ENCODE data around the gene TRAPPC3L.

Gene TRAPPC3L

DNA sequence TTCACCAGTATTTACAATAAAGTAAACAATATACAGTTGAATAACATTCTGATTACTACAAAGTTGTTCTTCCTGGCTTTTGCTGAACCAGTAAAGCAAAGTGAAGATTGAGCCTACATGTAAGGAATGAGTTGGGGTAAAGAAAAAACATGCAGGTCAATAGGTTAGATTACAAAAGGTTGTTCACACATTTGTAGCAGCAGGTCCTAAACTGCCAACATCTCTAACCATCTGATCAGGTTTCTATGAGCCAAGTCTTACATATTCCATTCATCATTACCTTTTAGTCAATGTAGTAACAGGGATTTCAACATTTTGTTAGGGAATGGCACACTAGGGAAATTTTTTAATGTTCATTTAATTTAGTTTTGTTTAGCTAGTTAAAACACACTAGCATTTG lies 93.6 kb downstream of the TRAPPC3L start:
- Mint-ChIP-seq H3K4me1 (ENCODE audit: low read depth) (peaks cover 4% of the 10 kb centered on the region), H3K4me3 (no peak overlapping the region), H3K27ac (no peak overlapping the region), H3K36me3 (no peaks in the 10 kb centered on the region), H3K27me3 (peaks cover 13% of the 10 kb centered on the region), H3K9me3 (ENCODE audit: low read depth) (no peaks in the 10 kb centered on the region)

- Mint-ChIP-seq H3K9me3 (ENCODE audit: low read depth) (no peaks in the 10 kb centered on the region), H3K4me3 (no peak overlapping the region), H3K27ac (no peak overlapping the region), H3K36me3 (no peaks in the 10 kb centered on the region), H3K27me3 (peaks cover 13% of the 10 kb centered on the region), H3K4me1 (ENCODE audit: low read depth) (peaks cover 4% of the 10 kb centered on the region)
These were observed 94.4 kb downstream of the TRAPPC3L start for GRCh38 chr6:116450769-116451740.

DNA sequence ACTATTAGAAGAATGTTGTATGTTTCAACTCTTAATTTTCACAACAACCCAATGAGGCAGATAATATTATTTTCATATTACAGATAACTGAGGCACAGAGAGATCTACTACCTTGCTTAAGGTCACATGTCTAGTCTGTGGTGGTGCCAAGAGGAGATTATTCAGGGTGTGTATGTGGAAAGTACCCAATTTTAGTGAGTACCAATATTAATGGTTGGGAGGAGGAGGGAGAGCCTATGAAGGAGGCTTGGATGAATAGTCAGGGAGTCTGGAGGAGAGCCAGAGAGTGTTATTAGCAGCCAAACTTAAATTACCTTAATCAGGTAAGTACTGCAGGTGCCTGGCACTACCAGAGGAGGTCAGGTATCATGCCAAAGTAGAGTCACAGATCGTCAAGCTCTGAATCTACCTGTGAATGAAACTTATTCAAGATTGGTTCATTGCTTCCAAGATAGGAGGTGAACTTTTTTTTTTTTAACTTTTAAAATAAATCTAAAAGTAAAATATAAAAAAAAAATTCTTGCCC lies 95.2 kb downstream of the TRAPPC3L start:
- H3K4me1 Mint-ChIP-seq (ENCODE audit: low read depth): peaks cover 4% of the 10 kb centered on the region
- no peaks in the 10 kb centered on the region for H3K9me3 Mint-ChIP-seq (ENCODE audit: low read depth)
- H3K27ac Mint-ChIP-seq: no peak overlapping the region
- no peak overlapping the region for H3K4me3 Mint-ChIP-seq
- H3K27me3 Mint-ChIP-seq: peaks cover 13% of the 10 kb centered on the region
- no peaks in the 10 kb centered on the region for H3K36me3 Mint-ChIP-seq

DNA sequence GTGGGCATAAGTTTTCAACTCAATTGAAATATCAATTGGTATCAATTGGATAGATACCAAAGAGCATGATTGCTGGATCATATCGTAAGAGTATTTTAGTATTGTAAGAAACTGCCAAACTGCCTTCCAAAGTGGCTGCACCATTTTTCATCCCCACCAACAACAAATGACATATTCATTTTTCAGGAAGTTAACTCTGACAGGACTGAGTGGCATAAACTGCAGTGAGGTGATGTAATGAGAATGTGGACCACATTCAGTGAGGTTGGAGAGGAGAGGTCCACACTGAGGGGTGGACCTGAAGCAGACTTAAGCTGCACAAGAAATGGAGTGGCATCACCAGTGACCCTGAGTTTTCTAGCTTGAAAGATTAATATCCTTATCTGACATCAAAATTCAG lies 95.9 kb downstream of the TRAPPC3L start:
- Mint-ChIP-seq H3K9me3 (ENCODE audit: low read depth) (no peaks in the 10 kb centered on the region), H3K4me3 (no peak overlapping the region), H3K27me3 (peaks cover 14% of the 10 kb centered on the region), H3K36me3 (no peaks in the 10 kb centered on the region), H3K4me1 (ENCODE audit: low read depth) (peaks cover 4% of the 10 kb centered on the region), H3K27ac (no peak overlapping the region)

DNA sequence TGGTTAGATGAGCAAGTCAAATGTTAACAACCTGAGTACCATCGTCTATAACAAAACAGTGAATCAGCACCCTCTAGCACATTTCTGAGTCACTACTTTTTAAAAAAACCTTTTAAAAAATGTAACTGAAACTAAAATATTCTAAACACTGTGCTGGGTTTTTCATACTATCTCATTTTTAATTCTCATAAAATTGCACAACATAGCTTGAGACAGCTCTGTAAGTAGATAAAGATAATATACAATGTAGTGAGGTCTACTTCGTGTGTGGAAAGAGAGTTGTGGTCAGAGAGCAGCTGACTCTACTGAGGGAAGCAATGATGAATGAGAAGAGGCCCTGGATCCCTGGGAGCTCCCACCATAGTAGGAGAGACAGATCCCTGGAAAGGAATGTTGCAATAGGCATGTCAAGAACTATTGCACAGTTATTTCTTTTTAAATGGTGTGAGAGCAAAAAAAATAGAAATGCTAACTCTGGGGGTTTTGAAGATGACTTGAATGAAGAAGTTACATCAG lies 97.9 kb downstream of the TRAPPC3L start:
- H3K4me1 Mint-ChIP-seq (ENCODE audit: low read depth): peaks cover 4% of the 10 kb centered on the region
- H3K9me3 Mint-ChIP-seq (ENCODE audit: low read depth): no peaks in the 10 kb centered on the region
- H3K27me3 Mint-ChIP-seq: peaks cover 12% of the 10 kb centered on the region
- H3K36me3 Mint-ChIP-seq: no peaks in the 10 kb centered on the region
- H3K4me3 Mint-ChIP-seq: no peak overlapping the region
- H3K27ac Mint-ChIP-seq: no peak overlapping the region

- Mint-ChIP-seq H3K36me3 (no peaks in the 10 kb centered on the region), H3K27me3 (peaks cover 16% of the 10 kb centered on the region), H3K9me3 (ENCODE audit: low read depth) (no peaks in the 10 kb centered on the region), H3K27ac (no peak overlapping the region), H3K4me3 (no peak overlapping the region), H3K4me1 (ENCODE audit: low read depth) (peaks cover 4% of the 10 kb centered on the region)
These were observed 98.4 kb downstream of the TRAPPC3L start for GRCh38 chr6:116447052-116447451.

- Mint-ChIP-seq H3K27me3 (peaks cover 22% of the 10 kb centered on the region), H3K9me3 (ENCODE audit: low read depth) (no peaks in the 10 kb centered on the region), H3K27ac (no peak overlapping the region), H3K36me3 (no peaks in the 10 kb centered on the region), H3K4me1 (ENCODE audit: low read depth) (peaks cover 2% of the 10 kb centered on the region), H3K4me3 (no peak overlapping the region)
These were observed 99.1 kb downstream of the TRAPPC3L start for GRCh38 chr6:116446399-116446798.

DNA sequence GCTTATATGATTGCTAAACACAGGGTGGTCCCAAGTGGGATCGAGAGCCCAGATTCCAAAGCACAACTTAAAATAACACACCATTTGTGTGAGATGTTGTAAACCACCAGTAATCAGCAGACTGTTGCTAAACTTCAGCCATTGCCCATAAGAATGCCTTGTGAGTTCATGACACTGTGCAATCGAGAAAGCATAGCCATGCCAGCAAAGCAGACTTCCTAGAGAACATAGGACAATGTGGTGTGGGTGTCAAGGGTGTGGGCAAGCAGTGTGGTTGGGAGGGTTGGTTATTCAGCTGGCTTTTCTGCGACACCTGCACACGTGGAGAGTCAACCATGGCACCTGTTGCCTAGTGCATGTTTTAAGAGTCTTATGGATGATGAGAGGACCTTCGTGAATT lies 100.4 kb downstream of the TRAPPC3L start:
- no peaks in the 10 kb centered on the region for H3K36me3 Mint-ChIP-seq
- no peaks in the 10 kb centered on the region for H3K4me1 Mint-ChIP-seq (ENCODE audit: low read depth)
- H3K9me3 Mint-ChIP-seq (ENCODE audit: low read depth): no peaks in the 10 kb centered on the region
- no peak overlapping the region for H3K4me3 Mint-ChIP-seq
- H3K27ac Mint-ChIP-seq: no peak overlapping the region
- H3K27me3 Mint-ChIP-seq: peaks cover 22% of the 10 kb centered on the region

All from activated naive CD8-positive, alpha-beta T cell (primary cell).